ENCODE measurements around the gene PRMT7.
A peak's percentile ranks its signal among the peaks of the same experiment; 100 is the strongest.

Gene PRMT7

DNA sequence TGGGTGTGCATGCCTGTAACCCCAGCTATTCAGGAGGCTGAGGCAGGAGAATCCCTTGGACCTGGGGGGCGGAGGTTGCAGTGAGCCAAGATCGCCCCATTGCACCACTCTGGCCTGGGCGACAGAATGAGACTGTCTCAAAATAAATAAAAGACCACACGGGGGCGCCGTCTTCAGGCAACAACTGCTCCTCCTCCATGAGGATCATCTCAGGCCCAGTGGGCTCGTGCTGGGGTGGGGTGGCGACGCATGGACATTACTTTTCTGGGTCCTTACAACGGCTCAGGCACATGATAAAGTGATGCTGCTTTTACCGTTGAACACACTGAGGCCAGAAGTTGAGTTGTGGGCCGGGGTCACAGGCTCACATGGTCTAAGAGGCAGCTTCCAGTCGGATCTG, 56.2 kb downstream of the PRMT7 start:
- no peak for DNase-seq

DNA sequence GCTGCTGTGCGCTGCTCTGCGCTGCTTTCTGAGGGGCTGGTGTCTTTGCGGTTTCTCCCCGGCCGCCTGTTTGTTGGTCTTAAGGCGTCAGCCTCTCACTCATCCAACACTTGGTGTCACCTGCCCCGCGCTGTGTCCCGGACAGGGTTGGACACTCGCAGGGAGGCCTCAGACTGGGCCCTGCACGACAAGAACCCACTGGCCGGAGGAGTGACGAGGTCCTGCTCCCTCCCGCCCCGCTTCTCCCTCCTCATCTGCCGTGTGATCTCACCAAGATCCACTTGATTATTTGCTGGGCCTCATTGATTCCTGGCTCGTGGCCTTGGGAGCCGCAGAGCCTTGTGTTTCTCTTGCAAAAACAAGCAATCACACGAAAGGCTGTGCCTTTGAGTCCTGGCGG, 56.6 kb downstream of the PRMT7 start:
- no peak for DNase-seq

DNA sequence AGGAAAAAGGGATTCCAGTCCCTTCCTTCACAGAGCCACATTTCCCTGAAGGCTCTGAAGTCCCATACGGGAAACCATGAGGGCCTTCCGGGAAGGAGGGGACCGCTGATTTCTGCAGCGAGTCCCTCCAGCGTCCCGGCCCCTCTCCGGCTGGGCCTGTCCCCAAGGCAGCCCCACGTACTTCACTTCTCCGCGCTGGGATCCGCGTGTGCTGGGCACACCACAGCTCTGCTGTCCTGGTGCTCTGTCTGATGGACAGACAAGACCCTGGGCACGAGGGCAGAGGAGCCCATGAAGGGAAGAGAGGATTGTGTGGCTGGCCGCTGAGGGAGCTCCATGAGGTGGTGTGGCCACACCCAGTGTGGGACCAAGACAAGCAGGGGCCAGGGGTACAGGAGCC, 57.1 kb downstream of the PRMT7 start:
- DNase-seq, result no peak

DNA sequence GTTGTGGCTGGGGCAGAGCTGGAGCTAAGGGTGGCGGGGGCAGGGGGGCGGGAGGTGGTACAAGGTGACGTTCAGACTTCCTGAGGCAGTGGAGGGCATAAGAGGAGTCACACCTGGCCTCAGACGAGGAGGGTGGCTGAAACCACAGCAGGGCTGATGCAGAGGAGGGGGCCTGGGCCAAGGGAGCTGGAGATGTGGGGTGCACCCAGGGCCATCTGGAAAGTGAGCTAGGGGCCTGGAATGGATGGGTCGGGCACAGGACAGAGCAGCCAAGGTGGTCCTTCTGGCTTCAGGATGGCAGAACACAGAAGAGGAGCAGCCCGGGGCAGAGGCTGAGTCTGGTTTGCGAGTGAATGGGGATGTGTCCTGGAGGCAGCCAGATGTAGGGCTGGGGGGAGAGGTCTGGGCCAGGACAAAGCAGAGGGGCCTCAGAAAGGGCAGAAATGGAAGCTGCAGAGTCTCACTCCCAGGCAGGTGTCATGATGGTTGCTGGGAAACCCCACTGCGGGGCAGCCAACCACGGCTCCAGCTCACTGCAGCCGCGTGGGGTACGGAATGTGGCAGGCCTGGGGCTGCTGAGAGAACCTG, 57.6 kb downstream of the PRMT7 start:
- no peak for DNase-seq

DNA sequence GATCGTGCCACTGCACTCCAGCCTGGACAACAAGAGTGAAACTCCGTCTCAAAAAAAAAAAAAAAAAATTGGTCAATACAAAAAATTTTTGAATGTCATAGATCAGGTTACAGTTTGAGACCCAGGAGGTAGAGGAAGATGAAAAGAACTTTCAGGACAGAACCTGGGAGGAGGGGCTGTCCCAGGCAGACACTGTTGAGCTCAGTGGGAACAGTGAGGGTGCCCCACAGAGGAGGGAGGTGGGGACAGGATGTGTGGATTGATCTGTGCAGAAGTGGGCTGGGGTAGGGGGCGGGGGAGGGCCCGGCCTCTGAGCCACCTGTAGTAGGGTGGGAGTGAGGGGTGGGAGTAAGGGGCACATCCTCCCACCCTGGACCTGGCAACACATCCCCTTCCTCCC, 58.3 kb downstream of the PRMT7 start:
- DNase-seq, result no peak

DNA sequence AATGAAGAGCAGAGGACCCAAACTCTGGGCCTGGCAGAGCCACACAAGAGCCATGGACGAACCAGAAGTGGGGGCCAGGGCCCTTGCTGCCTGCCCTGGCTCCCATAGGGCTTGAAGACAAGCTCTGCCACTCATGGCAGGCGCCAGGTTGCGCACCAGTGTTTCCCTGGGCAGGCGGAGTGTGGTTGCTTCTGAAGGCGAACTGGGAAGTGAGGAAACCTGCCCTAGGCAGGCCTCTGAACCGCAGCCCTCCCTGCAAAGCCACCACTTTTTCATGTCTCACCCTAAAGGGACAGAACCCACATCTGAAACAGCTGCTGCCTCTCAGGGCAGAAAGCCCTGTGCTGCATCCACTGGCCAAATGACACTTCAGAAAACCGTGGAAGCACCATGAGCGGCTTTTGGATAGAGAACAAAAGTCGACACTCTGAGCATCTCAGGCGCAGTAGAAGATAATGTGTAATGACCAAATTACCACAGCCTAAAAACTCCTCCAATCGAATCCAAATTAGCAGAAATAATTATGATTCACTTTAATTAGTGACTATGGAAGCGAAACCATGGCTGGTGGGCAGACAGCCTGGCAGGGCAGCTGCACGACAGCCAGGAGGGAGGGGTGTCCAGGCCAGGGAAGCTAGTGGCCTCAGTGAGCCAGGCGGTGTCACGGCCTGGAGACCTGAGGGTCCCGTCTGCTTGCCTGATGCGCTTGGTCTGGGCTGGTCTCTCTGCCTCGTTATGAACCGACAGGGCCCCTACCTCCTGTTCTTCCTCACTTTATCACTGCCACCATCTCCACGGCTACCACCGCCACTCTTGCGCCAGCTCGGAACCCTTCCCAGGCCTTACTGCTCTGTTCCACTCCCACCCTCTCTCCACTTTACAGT, 59.1 kb downstream of the PRMT7 start:
- DNase-seq, result no peak

DNA sequence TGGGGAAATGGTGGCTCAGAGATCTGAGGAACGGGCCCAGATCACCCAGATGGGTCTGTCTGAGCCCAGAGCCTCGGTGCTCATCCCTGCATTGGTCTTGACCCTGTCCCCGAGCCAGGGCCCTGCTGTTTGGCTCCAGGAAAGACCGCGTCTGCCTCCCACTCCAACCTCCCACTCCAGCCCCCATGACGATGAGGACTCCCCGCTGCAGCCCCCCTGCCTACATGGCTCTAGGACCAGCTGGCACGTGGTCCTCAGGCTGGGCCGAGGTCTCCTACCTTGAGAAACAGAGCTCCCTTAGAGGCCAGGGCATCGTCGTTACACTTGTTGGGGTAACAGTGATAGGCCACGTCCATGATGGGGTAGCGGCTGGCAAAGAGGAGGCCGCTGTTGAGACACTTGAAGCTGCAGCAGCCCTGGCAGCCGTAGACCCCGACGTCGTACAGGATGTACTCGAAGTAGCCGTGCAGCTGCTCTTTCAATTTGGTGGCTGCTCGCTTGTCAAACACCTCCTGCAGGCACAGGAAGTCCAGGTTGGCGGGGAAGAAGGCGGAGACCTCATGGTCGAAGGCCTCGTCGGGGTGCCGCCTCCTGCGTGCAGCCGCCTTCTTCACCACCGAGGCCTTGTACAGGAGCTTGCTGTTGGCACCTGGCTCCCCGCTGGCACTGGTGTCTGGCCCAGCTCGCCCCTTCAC, 59.9 kb downstream of the PRMT7 start:
- peak; percentile 19 for DNase-seq

DNA sequence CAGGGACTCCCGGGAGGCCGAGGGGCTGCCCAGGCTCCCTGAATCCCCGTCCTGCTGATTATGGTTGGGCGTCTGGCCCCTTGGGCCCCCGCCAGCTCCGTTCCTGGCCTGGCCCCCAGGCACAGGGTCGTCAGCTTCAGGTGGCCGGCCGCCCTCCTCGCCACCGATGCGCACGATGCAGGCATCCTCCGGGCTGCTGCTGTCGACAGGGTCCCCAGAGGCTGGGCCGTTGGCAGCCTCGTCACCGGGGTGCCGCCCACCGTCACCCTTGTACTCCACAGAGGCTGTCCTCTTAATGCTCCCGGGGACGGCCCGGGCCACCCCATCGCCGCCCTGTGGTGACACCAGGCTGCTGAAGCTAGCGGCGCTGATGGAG, 60.4 kb downstream of the PRMT7 start:
- no peak for DNase-seq

DNA sequence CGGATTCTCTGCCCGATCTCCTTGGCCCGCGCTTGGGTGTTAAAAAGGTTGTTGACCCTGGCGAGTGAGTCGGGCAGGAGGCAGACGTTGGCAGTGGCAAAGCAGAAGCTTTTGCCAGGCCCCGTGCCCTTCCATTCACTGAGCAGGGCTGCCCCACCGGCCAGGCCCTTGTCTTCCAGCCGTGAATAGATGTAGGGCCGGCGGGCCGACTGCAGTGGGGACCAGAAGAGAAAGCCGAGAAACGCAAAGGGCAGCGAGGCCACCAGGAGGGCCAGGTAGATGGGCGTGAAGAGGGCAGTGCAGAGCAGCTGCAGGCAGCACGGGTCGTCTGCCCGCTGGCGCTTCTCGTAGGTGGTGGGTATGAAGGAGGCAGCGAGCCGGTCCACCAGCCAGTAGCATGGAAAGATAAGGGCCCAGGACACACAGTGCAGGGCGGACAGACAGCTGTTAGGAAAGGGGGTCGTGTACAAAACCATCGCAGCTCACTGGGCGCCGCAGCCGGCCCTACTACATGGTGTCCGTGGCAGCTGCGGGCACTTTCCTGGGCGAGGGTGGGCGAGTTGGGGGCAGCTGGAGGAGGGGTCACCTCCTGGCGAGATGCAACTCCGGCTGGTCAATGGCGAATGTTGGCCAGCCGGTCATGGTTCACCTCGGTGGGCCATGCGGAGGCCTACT, 61.0 kb downstream of the PRMT7 start:
- no peak for DNase-seq

DNA sequence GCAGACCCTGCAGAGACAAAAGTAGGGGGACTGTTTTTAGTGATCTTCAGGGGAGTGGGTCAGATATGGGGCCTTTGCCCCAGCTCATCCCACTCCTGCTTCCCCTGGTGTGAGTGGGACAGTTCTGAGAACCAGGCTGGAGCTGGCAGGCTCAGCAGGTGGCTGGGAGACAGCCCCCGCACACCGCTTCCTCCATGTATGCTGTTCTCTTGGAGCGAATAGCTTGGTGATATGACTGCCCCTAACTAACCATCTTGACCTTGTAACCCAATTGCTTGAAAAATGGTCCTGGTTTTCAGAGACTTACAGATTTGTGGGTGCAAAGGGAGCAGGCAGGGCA, 61.5 kb downstream of the PRMT7 start:
- DNase-seq, result no peak

DNA sequence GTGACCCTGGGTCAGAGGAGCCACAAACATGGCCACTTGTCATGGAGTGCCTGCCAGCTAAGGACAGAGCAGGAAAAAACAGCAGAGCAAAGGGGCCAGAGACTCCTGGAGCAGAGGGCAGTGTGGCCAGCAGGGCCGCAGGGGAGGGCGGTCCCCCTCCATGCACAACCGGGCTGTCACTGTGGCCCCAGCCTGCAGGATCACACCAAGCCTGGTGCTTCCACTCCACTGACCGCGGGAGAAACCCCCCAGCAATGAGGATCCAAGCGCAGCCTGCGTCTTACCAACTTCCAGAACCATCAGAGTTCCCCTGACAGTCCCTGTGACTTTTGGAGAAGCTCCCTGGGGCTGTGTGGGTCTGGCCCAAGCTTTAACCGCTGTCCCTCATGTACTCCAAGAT, 62.0 kb downstream of the PRMT7 start:
- DNase-seq, result no peak

DNA sequence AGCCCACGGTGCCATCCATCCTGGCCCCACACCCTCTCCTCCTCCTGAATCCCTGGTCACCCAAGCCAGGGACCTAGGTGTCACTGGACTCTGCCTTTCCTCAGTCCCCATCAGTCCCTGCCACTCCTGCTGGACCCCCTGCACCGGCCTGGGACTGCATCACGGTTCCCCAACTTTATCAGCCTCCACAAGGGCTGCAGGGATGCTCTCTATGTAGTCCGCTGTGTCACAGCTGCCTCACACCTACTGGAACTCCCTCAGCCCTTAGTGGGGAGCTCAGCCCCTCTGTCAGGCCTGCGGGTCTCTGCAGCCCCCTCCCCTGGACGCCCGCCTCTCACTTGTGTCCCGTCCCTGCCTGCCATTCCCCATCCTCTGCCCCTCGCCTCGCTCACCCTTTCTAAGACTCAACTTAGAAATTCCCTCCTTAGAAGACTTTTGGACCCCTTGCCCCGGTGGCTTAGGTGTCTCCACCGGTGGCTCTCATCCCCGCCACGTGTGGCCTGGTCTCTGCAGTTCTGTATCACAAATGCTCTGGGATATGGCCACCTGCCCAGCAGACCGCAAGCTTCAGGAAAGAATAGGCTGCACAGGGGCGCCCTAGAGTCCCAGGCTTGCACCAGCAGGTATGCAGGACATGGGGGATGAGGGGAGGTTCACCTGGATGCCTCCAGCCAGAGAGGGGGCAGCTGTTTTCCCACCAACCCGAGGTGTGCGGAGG, 62.9 kb downstream of the PRMT7 start:
- DNase-seq, result no peak

DNA sequence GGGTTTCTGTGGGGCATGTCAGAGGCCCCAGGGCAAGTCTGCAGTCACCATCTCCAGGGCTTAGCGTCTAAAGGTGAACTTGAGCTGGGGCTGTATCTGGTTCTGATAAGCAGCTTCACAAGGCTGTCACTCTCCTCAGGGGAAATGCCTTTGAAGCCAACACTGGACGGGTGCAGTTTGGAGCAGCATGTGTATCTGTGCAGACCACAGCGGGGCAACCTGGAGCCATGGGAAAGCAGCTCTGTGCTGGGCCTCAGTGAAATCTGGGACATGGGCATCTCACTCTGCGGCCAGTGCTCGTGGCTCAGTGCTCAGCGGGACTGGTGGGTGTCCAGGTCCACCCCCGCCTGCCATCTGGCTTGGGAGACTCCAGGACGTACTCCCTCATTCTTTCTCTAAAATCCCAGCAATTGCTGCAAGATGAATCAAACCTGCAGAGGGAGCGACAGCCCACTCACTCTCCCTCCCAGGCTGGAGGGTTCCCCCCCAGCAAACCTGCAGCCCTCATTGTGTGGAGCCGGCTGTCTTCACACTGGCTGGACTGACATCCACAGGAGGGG, 63.5 kb downstream of the PRMT7 start:
- DNase-seq, result no peak

DNA sequence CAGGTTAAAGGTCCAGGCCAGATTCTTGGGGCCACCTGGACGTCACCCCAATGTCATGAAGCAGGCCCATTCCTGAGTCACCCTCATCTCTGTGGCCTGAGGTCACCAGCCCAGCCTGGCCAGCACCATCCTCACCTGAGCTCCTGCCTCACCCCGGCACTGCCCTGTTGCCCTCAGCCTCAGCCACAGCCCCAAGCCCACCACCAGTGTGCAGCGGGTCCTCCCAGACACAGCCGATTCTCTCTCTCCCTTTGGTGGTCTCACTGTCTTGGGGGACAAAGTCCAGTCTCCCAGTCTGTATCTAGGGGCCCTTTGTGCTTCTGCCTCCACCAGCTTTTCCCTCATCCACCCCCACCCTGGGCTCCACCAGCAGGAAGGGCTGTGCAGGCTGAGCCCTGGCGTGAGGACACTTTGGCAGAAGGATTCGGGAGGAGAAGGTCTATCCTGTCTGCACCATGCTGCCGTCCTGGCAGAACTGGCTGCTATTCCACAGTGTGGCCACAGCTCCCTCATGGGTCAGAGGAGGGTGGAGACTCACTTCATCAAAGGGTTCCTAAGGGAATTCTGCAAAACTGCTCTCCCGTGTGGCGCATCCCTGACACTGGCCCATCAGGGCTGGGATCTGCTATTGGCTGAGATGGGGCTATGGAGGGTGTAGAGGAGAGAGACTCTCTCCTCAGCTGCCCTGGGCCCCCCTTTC, 64.3 kb downstream of the PRMT7 start:
- no peak for DNase-seq

DNA sequence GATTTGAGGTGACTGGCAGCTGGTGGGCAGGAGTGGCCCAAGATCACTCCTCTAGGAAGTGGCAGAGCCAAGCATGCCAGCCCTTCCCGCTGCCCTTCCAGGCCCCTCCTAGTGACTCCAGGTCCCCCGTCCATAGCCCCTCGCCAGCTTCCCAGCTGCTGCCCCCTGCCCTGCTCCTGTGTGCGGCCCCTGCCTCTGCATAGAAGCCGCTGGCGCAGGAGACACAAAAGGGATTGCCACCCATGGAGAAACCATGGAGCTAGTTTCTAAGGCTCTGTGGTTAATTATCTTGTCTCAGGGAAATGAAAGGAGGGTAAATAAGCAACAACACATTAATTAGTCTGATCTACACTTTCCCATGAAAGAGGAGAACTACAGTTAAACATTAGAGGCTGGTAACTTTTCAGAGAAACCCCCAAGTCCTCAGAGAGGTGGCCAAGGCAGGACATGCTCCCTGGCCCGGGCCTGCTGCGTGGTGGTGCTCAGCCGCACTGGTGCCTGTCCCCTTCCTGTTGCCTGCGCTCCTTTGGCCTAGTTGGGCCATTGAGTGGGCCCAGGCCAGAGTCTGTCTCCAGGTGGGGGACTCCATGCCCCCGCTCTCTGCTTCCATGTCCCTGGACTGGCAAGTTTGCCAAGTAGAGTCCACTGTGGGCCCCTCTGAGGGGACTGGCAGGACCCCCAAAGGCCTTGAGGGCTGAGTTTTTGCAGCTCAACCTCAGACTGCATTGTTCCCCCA, 65.2 kb downstream of the PRMT7 start:
- DNase-seq, result no peak

DNA sequence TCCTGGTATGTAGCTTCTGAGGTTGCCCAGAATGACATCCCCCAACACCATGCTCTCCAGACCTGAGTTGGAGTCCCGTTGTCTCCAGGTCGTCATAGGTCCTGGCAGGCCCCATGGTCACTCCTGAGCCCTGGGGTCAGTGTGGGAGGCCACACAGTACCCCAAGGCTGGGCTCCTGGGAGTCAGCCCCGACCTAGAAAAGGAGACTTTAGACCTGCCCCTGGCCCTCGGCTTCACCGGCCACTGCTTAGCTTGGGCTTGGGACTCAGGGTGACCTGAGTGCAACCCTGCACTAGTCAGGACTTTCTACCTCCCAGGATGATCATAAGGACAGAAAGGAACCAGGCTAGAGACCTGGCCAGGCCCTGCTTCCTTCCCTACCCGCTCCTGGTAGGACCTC, 65.8 kb downstream of the PRMT7 start:
- no peak for DNase-seq

DNA sequence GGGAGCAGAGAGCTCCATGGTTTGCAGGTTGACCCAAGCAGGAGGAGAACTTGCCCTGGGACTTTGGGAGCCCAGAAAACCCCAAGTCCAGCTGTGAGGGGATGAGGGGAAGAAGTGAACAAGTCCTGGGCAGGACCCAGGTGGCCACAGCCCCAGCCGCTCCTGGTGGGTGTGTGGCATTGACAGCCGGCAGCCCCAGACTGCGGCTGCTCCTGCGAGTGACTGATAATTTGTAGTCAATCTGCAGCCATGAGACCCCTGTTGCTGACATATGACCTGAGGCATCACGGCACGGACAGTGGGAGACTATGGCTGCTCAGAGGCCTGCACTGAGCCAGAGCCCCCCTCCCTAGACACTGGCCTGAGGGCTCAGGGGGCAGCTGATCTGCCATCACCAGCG, 66.4 kb downstream of the PRMT7 start:
- DNase-seq, result no peak

DNA sequence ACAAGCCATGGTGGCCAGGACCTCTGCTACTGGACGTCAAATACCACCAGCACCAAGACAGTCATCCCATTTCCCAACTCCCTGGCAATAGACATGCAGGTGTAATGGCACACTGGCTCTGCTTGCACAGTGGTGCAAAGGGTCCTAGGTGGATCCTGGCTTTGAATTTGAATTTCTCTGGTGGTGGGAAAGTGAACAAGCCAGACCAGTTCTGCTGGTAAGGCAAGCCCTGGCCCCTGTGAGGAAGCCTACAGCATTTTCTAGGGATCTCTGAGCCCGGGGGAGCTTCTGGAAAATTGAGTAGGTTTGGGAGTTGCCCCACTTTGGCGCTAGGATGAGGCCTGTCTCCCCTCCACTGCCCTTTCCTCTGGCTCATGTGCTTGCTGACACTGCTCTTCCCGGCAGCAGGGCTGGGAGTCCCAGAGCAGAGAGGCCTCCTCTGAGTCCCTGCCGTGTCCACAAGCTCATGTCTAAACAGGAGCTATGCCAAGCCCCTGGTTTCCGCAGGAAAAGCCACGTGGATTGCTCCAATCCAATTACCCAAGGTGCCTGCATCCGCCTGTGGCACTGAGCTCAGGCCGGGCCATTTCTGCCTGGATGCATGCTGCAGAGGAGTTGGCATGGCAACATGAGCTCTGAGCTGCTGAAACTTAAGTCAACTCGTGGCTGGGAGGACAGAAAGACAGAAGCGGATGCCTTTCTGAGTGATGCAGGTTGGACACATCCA, 67.0 kb downstream of the PRMT7 start:
- no peak for DNase-seq

DNA sequence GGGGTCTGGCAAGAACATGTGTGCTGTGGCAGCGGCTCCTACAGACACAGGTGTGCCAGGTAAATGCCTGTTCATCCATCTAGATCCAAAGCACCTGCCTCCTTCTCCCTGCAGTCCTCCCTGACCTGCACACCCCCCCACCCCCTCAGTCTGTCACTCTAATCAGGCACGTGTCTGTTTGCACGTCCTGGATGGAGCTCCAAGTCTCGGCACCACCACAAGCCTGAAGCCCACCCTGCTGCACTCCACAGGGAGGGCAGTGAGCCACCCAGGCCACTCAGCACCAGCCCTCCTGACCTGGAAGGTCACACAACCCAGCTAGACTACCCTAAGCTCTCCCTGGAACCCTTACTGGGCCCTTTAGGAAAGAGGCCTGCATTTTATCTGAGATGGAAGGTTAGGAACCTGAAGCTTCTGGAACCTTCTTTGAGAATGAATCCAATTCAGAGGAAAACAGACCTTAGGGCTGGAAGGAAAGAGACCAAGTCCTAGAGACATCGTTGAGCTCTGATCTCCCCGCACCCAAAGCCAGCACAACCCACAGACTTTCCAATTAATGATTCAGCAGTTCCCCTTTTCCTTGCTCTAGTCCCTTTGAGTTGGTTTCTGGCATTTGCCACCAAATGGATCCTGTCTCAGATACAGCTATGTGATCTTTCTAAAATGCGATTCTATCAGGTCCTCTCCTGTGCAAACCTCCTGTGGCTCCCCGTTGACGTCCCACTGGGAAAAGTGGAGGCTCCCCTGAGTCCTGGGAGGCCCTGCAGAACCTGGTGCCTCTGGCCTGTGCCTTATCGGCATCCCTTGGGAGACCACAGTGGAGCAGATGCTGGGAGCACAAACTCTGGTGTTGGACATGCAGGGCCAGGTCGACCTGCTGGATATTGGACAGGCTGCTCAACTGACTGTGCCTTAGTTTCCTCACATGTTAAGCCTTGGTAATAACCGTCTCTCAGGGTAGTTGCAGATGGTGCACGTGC, 67.9 kb downstream of the PRMT7 start:
- no peak for DNase-seq
